ENCODE results near the gene SLC2A13.
"Not testable (repeated sequence)": the region's sequence is repeated elsewhere in the genome, so short reads cannot be mapped to it uniquely, and the experiment has no call there.

The SLC2A13 gene

GRCh38 chr12:39866135-39866534, 239.7 kb downstream of the SLC2A13 start:
- DNase-seq (ENCODE audit: low spot score): no peak
- H3K4me3 Mint-ChIP-seq: no peak overlapping the region
- no peak overlapping the region for H3K27ac Mint-ChIP-seq
- no peaks in the 10 kb centered on the region for H3K27me3 Mint-ChIP-seq (ENCODE audit: low read depth)
- H3K4me1 Mint-ChIP-seq (ENCODE audit: low read depth): no peaks in the 10 kb centered on the region
- H3K36me3 Mint-ChIP-seq (ENCODE audit: low read depth): no peaks in the 10 kb centered on the region
- H3K9me3 Mint-ChIP-seq: no peaks in the 10 kb centered on the region

- Mint-ChIP-seq H3K36me3 (ENCODE audit: low read depth) (no peaks in the 10 kb centered on the region), H3K27ac (no peak overlapping the region), H3K4me3 (no peak overlapping the region), H3K4me1 (ENCODE audit: low read depth) (no peaks in the 10 kb centered on the region), H3K9me3 (no peaks in the 10 kb centered on the region), H3K27me3 (ENCODE audit: low read depth) (no peaks in the 10 kb centered on the region)
- DNase-seq (ENCODE audit: low spot score): no peak
These were observed 245.2 kb downstream of the SLC2A13 start for GRCh38 chr12:39860695-39861094.

- no peak overlapping the region for H3K27ac Mint-ChIP-seq
- H3K27me3 Mint-ChIP-seq (ENCODE audit: low read depth): no peaks in the 10 kb centered on the region
- no peaks in the 10 kb centered on the region for H3K36me3 Mint-ChIP-seq (ENCODE audit: low read depth)
- no peaks in the 10 kb centered on the region for H3K9me3 Mint-ChIP-seq
- no peak overlapping the region for H3K4me3 Mint-ChIP-seq
- no peak for DNase-seq (ENCODE audit: low spot score)
- no peaks in the 10 kb centered on the region for H3K4me1 Mint-ChIP-seq (ENCODE audit: low read depth)
These were observed 252.9 kb downstream of the SLC2A13 start for GRCh38 chr12:39853003-39853402.

- DNase-seq (ENCODE audit: low spot score): no peak
- Mint-ChIP-seq H3K27me3 (ENCODE audit: low read depth) (no peaks in the 10 kb centered on the region), H3K27ac (no peak overlapping the region), H3K4me1 (ENCODE audit: low read depth) (no peaks in the 10 kb centered on the region), H3K9me3 (no peaks in the 10 kb centered on the region), H3K4me3 (no peak overlapping the region), H3K36me3 (ENCODE audit: low read depth) (no peaks in the 10 kb centered on the region)
These were observed 253.5 kb downstream of the SLC2A13 start for GRCh38 chr12:39852346-39852745.

GRCh38 chr12:39848218-39848617, 257.7 kb downstream of the SLC2A13 start:
- not testable (repeated sequence) for H3K27me3 Mint-ChIP-seq (ENCODE audit: low read depth); H3K4me1 Mint-ChIP-seq (ENCODE audit: low read depth); H3K27ac Mint-ChIP-seq; DNase-seq (ENCODE audit: low spot score); H3K9me3 Mint-ChIP-seq; H3K4me3 Mint-ChIP-seq; H3K36me3 Mint-ChIP-seq (ENCODE audit: low read depth)

DNA sequence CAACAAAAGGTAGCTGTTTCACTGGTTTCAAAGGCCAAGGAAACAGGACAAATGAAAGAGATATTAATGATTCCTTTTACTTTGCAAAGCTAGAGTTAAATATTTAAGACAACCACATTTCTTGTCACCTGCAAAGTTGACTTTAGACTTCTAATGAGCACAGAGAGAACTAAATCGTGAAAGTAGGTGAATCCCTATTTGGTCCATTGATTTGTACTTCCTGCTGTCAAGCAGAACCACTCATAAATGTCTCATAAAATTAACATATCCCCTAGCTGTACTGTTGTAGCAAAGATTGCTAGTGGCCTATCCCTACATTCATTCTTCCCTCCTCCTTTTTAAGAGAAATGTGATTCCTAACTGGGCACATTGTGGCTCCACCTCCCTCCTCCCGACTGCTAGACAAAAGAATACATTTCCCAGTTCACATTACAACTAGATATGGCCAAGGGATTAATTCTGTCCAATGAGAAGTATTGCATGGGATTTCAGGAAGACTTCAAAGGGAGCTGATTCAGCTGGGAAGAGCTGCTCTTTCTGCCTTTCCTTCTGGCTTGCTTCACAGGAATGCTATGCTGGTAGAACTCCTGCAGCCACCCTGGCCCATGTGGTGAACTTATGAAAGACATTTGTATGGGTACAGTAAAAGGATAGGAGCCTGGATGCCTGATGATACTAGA, 258.8 kb downstream of the SLC2A13 start:
- H3K27ac Mint-ChIP-seq: no peak overlapping the region

DNA sequence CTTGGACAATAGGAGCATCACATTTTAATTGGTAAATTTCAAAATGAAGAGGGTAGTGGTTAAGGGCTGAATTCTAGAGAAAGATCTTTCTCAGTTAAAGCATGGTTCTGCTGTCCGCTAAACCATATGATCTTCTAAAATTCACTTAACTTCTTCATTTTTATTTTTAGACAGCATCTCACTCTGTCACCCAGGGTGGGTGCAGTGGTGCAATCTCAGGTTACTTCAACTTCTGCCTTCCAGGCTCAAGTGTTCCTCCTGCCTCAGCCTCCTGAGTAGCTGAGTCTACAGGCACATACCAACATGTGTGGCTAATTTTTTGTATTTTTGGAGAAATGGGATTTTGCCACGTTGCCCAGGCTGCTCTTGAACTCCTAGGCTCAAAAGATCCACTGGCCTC, 259.6 kb downstream of the SLC2A13 start:
- H3K36me3 Mint-ChIP-seq (ENCODE audit: low read depth): no peaks in the 10 kb centered on the region
- no peaks in the 10 kb centered on the region for H3K4me1 Mint-ChIP-seq (ENCODE audit: low read depth)
- DNase-seq (ENCODE audit: low spot score): no peak
- no peaks in the 10 kb centered on the region for H3K9me3 Mint-ChIP-seq
- no peak overlapping the region for H3K4me3 Mint-ChIP-seq
- H3K27ac Mint-ChIP-seq: no peak overlapping the region
- H3K27me3 Mint-ChIP-seq (ENCODE audit: low read depth): no peaks in the 10 kb centered on the region

More for the DNA sequence above, 258.8 kb downstream of the SLC2A13 start:
- Mint-ChIP-seq H3K36me3 (ENCODE audit: low read depth) (no peaks in the 10 kb centered on the region), H3K27me3 (ENCODE audit: low read depth) (no peaks in the 10 kb centered on the region), H3K4me1 (ENCODE audit: low read depth) (no peaks in the 10 kb centered on the region), H3K4me3 (no peak overlapping the region), H3K9me3 (no peaks in the 10 kb centered on the region)
- DNase-seq (ENCODE audit: low spot score): no peak

GRCh38 chr12:39840422-39840821, 265.5 kb downstream of the SLC2A13 start:
- Mint-ChIP-seq H3K27me3 (ENCODE audit: low read depth) (no peaks in the 10 kb centered on the region), H3K4me3 (no peak overlapping the region), H3K36me3 (ENCODE audit: low read depth) (no peaks in the 10 kb centered on the region), H3K9me3 (no peaks in the 10 kb centered on the region), H3K27ac (no peak overlapping the region), H3K4me1 (ENCODE audit: low read depth) (no peaks in the 10 kb centered on the region)
- no peak for DNase-seq (ENCODE audit: low spot score)

DNA sequence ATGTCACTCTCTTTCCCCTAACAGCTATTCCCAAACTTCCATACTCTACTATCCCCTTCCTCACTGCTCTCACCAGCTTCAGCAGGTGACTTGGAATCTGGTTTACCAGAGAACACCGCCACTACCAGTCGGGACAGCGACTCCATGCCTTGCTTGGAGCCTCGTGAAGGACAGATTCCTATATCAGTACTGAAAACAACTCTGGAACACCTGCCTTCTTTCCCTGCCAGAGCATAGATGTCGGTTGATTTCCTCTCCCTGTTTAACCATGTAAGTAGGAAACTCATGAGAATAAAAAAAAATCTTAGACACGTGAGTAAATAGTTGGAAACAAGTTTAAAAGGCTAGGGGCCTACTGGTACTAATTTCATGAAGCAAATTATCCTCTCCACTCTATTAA, 266.8 kb downstream of the SLC2A13 start:
- Mint-ChIP-seq H3K36me3 (ENCODE audit: low read depth) (no peaks in the 10 kb centered on the region), H3K4me1 (ENCODE audit: low read depth) (no peaks in the 10 kb centered on the region), H3K27me3 (ENCODE audit: low read depth) (no peaks in the 10 kb centered on the region), H3K27ac (no peak overlapping the region), H3K4me3 (no peak overlapping the region), H3K9me3 (no peaks in the 10 kb centered on the region)
- no peak for DNase-seq (ENCODE audit: low spot score)

GRCh38 chr12:39835517-39836489, 270.1 kb downstream of the SLC2A13 start:
- no peaks in the 10 kb centered on the region for H3K4me1 Mint-ChIP-seq (ENCODE audit: low read depth)

GRCh38 chr12:39831587-39832315, 274.1 kb downstream of the SLC2A13 start:
- H3K36me3 Mint-ChIP-seq (ENCODE audit: low read depth): no peaks in the 10 kb centered on the region
- no peaks in the 10 kb centered on the region for H3K4me1 Mint-ChIP-seq (ENCODE audit: low read depth)
- no peaks in the 10 kb centered on the region for H3K27me3 Mint-ChIP-seq (ENCODE audit: low read depth)
- no peak overlapping the region for H3K4me3 Mint-ChIP-seq
- H3K27ac Mint-ChIP-seq: no peak overlapping the region
- no peak for DNase-seq (ENCODE audit: low spot score)
- no peaks in the 10 kb centered on the region for H3K9me3 Mint-ChIP-seq

More at GRCh38 chr12:39835517-39836489, 270.1 kb downstream of the SLC2A13 start:
- Mint-ChIP-seq H3K27ac (no peak overlapping the region), H3K36me3 (ENCODE audit: low read depth) (no peaks in the 10 kb centered on the region), H3K27me3 (ENCODE audit: low read depth) (no peaks in the 10 kb centered on the region), H3K9me3 (no peaks in the 10 kb centered on the region), H3K4me3 (no peak overlapping the region)
- DNase-seq (ENCODE audit: low spot score): no peak

GRCh38 chr12:39830852-39831520, 274.9 kb downstream of the SLC2A13 start:
- H3K36me3 Mint-ChIP-seq (ENCODE audit: low read depth): no peaks in the 10 kb centered on the region
- no peak overlapping the region for H3K27ac Mint-ChIP-seq
- no peak for DNase-seq (ENCODE audit: low spot score)
- H3K4me1 Mint-ChIP-seq (ENCODE audit: low read depth): no peaks in the 10 kb centered on the region
- H3K4me3 Mint-ChIP-seq: no peak overlapping the region
- H3K9me3 Mint-ChIP-seq: no peaks in the 10 kb centered on the region
- no peaks in the 10 kb centered on the region for H3K27me3 Mint-ChIP-seq (ENCODE audit: low read depth)

DNA sequence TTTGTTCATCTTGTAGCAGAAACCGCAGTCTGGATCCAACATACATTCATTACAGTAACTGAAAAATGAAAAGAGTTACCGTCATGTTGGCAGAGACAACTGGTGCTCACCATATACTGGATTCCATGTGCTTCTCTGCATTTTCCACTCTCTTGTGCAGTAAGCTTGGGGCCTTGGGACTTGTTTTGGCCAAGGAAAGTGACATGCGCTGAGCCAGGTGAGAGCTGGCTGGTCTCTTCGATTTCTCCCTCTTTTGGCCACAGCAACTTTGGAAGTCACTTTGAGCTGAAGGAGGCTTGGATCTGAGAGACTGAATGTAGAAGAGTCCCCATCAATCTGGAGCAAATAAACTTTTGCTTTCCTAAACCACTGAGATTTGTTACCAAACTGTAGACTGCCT, 275.7 kb downstream of the SLC2A13 start:
- Mint-ChIP-seq H3K36me3 (ENCODE audit: low read depth) (no peaks in the 10 kb centered on the region), H3K9me3 (no peaks in the 10 kb centered on the region), H3K4me1 (ENCODE audit: low read depth) (no peaks in the 10 kb centered on the region), H3K4me3 (no peak overlapping the region), H3K27me3 (ENCODE audit: low read depth) (no peaks in the 10 kb centered on the region), H3K27ac (no peak overlapping the region)
- no peak for DNase-seq (ENCODE audit: low spot score)

Data from T-helper 2 cell treated with Interferon-gamma antibody and Interleukin-4, amounts not matched to agents 5 μg/mL and 100 μg/mL, for 36 hours (primary cell).